Gastroesophageal sphincter (tissue), 4 donors: ENCODE results near the gene PFDN1. TPM values are rescaled to one million over a fixed set of nuclear protein-coding genes. Genes with fewer than 3 reads are reported as not detected.

Experiments
- ATAC-seq: fragments of 150-250 bp; one replicate; pipeline ENCODE4 v1.9.1; 2016; ENCODE audit warnings: mild to moderate bottlenecking, moderate library complexity
- H3K27ac ChIP-seq, 4 donors: fragments of 200-600 bp; sonication (generic) in 3 of 4; 1 replicate in 3 of 4; 2 replicates in 1 of 4; pipeline ENCODE4 v1.5.1; 2016 to 2019
- H3K27me3 ChIP-seq: fragments of 200-600 bp; sonication (generic); one replicate; pipeline ENCODE4 v1.5.1; 2019
- H3K36me3 ChIP-seq, 2 donors: fragments of 200-600 bp; sonication (generic); one replicate each; pipeline ENCODE4 v1.5.1; 2019; ENCODE audit warnings: control low read depth in 1 of 2
- H3K4me1 ChIP-seq, 3 donors: fragments of 200-600 bp; sonication (generic); 1 replicate in 2 of 3; 2 replicates in 1 of 3; pipeline ENCODE4 v1.5.1; 2016 to 2019; ENCODE audit warnings: control low read depth in 2 of 3
- H3K4me3 ChIP-seq, 2 donors: fragments of 200-600 bp; sonication (generic); one replicate each; pipeline ENCODE4 v1.5.1; 2019; ENCODE audit warnings: mild to moderate bottlenecking in 1 of 2, moderate library complexity in 1 of 2
- H3K9me3 ChIP-seq, 3 donors: fragments of 200-600 bp; sonication (generic); one replicate each; pipeline ENCODE4 v1.5.1; 2017 to 2019; ENCODE audit warnings: control low read depth in 2 of 3
- CTCF ChIP-seq, 4 experiments: fragments of 200-600 bp in 2 of 4; fragments of 450-650 bp in 2 of 4; sonication (generic) in 1 of 4; IDR thresholded peaks; one replicate each; pipeline ENCODE4 v1.5.1; 2017 to 2019; ENCODE audit warnings: antibody characterized with exemption in 4 of 4, mild to moderate bottlenecking in 2 of 4, moderate library complexity in 2 of 4
- EP300 ChIP-seq: sonication (generic); formaldehyde crosslinking; IDR thresholded peaks from one replicate; pipeline ENCODE4 v1.6.1; 2017; ENCODE audit warnings: antibody characterized with exemption, mild to moderate bottlenecking
- POLR2A ChIP-seq, 2 donors: fragments of 450-650 bp; IDR thresholded peaks; one replicate each; pipeline ENCODE4 v1.6.1; 2017; ENCODE audit warnings: antibody characterized with exemption in 2 of 2, mild to moderate bottlenecking in 2 of 2, moderate library complexity in 1 of 2
- POLR2AphosphoS5 ChIP-seq: sonication (generic); formaldehyde crosslinking; IDR thresholded peaks from one replicate; pipeline ENCODE4 v1.6.1; 2017; ENCODE audit warnings: antibody characterized with exemption
- WGBS, 2 donors: methylation state at CpG; one replicate each; pipeline ENCODE4 v1.1.5; 2018; ENCODE audit warnings: low coverage in 1 of 2; 5-methylcytosine and 5-hydroxymethylcytosine counted together
- total RNA-seq, 4 donors: library from RNA; depleted of rRNA; stranded (reverse); fragments of >200 nt; gene quantifications; one replicate each; pipeline ENCODE4 v1.1.0, GENCODE V29; 2016

Gene PFDN1
- total RNA-seq, 4 donors from 2014 or later = 66.1 to 99.7 (median 92.8) TPM

GRCh38 chr5:140239461-140239860 lies 63.4 kb downstream of the PFDN1 start:
- peaks cover 0 to 8% of the 10 kb centered on the region in 2 donors for H3K36me3 ChIP-seq
- no peaks in the 10 kb centered on the region for H3K27me3 ChIP-seq
- whole genome bisulfite sequencing, 2 donors = 60% methylated on average over 1 of the region's 5 CpGs; no CpG with 5 or more reads in 1 of the 2 donors
- no peaks in the 10 kb centered on the region for H3K9me3 ChIP-seq
- no peak overlapping the region for H3K4me3 ChIP-seq
- no peak for ATAC-seq
- peaks cover 4 to 58% (median 32%) of the 10 kb centered on the region in 3 donors for H3K4me1 ChIP-seq
- TF ChIP-seq EP300 = no peak
- H3K27ac ChIP-seq = peak overlapping the region in 3 of 4 donors; percentile 19 to 77 (median 76)

DNA sequence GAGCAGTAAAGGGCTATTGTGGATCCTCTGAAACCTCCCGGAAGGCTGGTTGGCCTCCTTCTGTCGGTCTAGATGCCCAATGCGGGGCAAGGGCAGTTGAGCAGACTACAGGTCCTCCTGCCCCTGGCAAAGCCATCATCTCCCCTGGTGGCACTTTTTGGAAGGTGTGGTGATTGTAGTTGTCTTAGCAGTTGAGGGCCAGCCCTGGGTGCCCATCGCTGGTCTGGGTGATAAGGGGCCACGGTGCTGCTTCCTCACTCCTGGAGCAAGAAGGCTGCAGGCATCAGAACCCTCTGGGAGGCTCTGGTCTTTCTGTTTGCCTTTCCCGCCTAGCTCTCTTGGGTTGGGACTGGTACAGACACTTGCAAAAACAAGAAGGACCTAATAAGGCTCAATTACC lies 64.1 kb downstream of the PFDN1 start:
- Histone ChIP-seq H3K36me3 (peaks cover 0 to 6% of the 10 kb centered on the region in 2 donors), H3K27me3 (no peaks in the 10 kb centered on the region), H3K27ac (no peak overlapping the region), H3K4me3 (no peak overlapping the region), H3K4me1 (peaks cover 4 to 52% (median 32%) of the 10 kb centered on the region in 3 donors), H3K9me3 (no peaks in the 10 kb centered on the region)
- TF ChIP-seq CTCF (IDR thresholded peaks at IDR 0.05) (no peak), POLR2A (IDR thresholded peaks at IDR 0.05) (no peak), POLR2AphosphoS5 (no peak), EP300 (no peak)
- ATAC-seq = no peak
- WGBS, 2 donors = 100% methylated on average over 1 of the region's 6 CpGs; no CpG with 5 or more reads in 1 of the 2 donors

- WGBS, 2 donors = 80 to 82% methylated on average over 1 to 2 of the region's 6 CpGs
- no peak for TF ChIP-seq POLR2A (IDR thresholded peaks at IDR 0.05)
- TF ChIP-seq POLR2AphosphoS5 = no peak
- no peak for TF ChIP-seq EP300
- no peak for TF ChIP-seq CTCF (IDR thresholded peaks at IDR 0.05)
- Histone ChIP-seq H3K9me3 (no peaks in the 10 kb centered on the region), H3K4me1 (peaks cover 4 to 36% (median 28%) of the 10 kb centered on the region in 3 donors), H3K4me3 (no peak overlapping the region), H3K27me3 (no peaks in the 10 kb centered on the region), H3K36me3 (no peaks in the 10 kb centered on the region), H3K27ac (no peak overlapping the region)
- ATAC-seq = no peak
Observed at GRCh38 chr5:140236891-140237598, 65.9 kb downstream of the PFDN1 start.

DNA sequence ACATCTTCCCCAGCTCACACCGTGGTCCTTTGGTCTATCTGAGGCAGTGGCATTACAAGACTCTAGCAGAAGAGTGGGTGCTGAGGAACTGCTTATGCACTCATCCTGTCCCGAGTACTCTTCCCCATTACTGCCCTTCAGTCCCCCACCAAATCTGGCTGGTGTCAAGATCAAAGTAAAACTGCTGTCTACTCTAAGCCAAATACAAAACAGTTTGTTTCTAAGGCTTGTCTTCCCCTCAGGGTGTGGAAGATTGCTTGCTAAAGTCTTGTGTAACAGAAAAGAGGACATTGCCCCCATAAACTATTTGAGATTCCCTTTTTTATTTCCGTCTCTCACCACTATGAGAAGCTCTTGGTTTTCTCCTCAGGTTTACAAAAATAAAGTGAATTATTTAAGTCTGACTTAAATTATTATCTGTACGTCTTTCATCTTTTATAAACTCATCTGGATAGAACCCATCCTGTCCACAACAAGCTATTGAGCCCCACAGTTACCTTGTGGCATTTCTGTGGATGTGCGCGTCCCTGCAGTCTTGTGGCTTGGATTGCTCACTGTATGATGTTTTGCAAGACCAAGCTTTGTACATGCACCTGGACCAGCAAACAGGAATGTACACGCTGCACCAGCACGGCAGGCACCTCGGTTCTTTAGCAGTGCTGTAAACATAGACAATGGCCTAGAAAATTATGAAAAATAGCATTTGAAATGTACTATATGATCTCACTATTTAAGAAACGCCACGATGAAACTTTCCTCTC lies 66.9 kb downstream of the PFDN1 start:
- no peaks in the 10 kb centered on the region for H3K27me3 ChIP-seq
- ATAC-seq = no peak
- no peak overlapping the region for H3K4me3 ChIP-seq
- H3K36me3 ChIP-seq = no peaks in the 10 kb centered on the region
- H3K9me3 ChIP-seq = no peaks in the 10 kb centered on the region
- peaks cover 0 to 25% (median 17%) of the 10 kb centered on the region in 3 donors for H3K4me1 ChIP-seq
- H3K27ac ChIP-seq = no peak overlapping the region
- WGBS, 2 donors = 77 to 82% methylated on average over 8 to 9 of the region's 11 CpGs
- TF ChIP-seq POLR2AphosphoS5 (no peak), CTCF (IDR thresholded peaks at IDR 0.05) (no peak), EP300 (no peak)

DNA sequence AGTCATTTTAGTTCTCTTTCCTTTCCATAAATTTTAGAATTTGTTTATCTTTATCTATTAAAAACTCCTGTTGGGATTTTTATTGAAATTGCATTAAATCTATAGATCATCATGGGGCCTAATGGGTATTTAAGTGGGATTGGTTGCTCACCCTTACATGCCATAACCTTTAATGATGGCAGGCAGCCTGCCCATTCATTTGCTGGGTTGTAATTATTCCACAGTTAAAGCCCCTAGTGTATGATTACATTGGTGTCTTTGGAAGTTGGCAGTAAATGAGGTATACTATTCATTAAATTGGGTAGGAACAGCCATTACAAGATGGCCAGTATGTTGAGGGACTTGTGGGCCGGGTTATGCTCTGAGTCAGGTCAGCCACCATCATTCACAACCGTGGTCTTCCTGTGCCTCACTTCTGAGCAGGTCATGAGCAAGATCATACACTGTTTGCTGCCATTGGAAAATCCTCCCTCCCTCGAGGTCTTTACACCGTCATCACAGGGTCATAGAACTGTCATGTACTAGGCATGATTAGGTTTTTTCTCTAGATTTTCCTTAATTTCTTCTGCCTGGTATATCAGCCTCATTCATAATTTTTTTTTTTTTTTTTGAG lies 68.4 kb downstream of the PFDN1 start:
- no peaks in the 10 kb centered on the region for H3K36me3 ChIP-seq
- no peaks in the 10 kb centered on the region for H3K9me3 ChIP-seq
- TF ChIP-seq POLR2A (IDR thresholded peaks at IDR 0.05) (no peak), EP300 (no peak), POLR2AphosphoS5 (no peak), CTCF (IDR thresholded peaks at IDR 0.05) (no peak)
- H3K4me1 ChIP-seq = peaks cover 0 to 10% (median 2%) of the 10 kb centered on the region in 3 donors
- 92% methylated on average over 4 of the region's 4 CpGs; no CpG with 5 or more reads in 1 of the 2 donors for WGBS, 2 donors
- no peak for ATAC-seq
- no peaks in the 10 kb centered on the region for H3K27me3 ChIP-seq
- no peak overlapping the region for H3K27ac ChIP-seq
- H3K4me3 ChIP-seq = no peak overlapping the region
